Activated naive CD4-positive, alpha-beta T cell treated with anti-CD3 and anti-CD28 coated beads, Interleukin-2, amount 10 ng/mL, durations not matched to agents 5 hours and 36 hours (primary cell): ENCODE measurements around the gene TARM1. TPM values are rescaled to one million over a fixed set of nuclear protein-coding genes. Genes with fewer than 3 reads are reported as not detected.

Experiments used
- total RNA-seq, 2 experiments: library from RNA; stranded (reverse); gene quantifications; one replicate each; pipeline ENCODE4 v1.2.3, GENCODE V29; 2021

TARM1 gene
- not detected for total RNA-seq

DNA sequence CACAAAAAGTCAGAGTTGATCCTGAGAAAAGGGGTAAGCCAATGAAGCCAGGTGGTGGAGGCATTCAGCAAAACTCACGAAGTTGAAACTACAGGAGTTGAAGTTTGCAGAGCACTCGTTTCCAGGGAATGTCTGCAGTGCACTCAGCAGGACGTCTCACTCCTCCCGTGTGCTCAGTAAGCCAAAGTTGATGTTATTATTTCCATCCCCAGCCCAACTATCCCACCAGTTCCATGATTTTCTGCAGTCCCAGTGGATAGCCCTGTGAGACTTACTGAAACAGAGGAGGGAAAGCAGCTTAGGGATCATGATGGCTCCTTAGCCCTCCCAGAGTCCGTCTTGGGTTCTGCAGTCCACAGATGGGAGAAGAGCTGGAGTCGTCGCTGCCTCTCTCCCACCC lies at the start of gene TARM1:
Gene TARM1 (minus strand): TSS at position 334 of the 400 bp plus-strand sequence. CDS start 25 bp downstream, at position 309.

DNA sequence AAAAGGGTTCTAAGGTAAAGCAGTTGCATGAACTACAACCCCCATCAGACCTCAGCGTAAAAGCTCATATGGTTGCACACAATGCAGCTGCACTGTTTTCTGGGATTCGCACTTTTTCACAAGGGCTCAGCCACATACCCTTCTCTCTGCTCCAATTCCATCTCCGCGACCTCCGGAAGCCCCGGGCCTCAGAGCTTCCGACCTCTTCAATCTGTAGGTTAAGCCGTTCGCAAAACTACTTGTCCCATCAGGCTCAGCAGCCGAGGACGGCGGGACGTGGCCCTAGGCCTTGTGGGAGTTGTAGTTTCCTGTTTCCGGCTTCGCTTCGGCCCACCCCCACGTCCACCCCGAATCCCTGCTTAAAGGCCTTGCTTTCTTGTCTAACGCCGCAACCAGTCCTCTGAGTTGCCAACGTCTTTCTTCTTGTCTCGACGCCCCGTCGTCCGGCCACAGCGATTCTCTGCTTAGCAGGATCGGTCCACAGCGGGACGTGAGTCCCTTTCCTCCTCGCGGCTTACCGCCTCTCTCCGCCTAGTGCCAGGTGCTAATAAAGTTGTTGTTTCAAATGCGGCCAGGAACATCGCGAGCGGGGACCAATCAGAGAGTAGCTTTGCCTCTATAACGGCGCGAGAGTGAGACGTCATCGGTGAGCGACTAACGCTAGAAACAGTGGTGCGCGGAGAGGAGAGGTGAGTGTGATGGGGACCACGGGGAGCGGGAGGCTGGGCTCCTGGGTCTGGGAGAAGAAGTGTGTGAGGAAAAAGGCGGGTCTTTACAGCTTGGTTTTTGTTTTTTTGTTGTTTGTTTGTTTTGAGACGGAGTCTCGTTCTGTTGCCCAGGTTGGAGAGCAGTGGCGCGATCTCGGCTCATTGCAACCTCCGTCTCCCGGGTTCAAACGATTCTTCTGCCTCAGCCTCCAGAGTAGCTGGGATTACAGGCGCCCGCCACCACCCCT lies 34.2 kb upstream of the TARM1 start, which contains the start of the genes PRPF31 and TFPT:
Gene PRPF31 (plus strand): TSS at position 646 of the 955 bp plus-strand sequence. CDS start 2,525 bp downstream, outside the sequence.
Gene TFPT (minus strand): TSS at position 549 of the 955 bp plus-strand sequence. CDS start 388 bp downstream, at position 161.

DNA sequence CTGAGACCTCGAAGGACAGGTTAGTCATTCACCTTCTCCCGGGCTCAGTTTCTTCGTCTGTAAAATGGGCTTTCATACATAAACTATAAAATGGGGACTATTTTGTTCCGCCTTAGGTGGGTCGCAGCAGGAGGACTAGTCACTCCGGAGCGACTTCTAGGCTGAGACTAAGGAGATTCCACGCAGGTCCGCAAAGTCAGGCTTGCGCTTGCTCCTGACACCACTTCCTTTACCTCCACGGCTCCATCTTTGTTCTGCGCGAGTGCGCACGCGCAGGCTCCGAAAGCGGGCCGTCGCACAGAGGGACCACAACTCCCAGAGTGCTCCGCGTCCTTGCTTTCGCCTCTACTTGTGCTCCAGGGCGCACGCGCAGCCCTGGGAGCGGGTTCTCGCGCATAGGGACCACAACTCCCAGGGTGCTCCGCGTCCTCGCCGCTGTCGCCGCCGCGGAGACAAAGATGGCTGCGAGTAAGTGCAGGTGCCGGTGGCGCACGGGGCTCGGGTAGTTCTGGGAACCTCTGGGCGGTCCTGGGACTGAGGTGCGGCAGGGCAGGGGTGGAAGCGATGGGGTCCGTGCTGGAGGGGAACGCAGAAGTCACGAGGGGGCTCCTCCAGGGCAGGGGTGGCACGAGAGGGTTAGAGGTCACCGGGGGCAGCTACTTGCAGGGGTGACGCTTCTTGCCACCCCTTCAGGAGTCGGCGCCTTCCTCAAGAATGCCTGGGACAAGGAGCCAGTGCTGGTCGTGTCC lies 21.4 kb upstream of the TARM1 start, which contains the start of gene NDUFA3:
Gene NDUFA3 (plus strand): TSS at position 435 of the 749 bp plus-strand sequence. CDS start 24 bp downstream, at position 459.

DNA sequence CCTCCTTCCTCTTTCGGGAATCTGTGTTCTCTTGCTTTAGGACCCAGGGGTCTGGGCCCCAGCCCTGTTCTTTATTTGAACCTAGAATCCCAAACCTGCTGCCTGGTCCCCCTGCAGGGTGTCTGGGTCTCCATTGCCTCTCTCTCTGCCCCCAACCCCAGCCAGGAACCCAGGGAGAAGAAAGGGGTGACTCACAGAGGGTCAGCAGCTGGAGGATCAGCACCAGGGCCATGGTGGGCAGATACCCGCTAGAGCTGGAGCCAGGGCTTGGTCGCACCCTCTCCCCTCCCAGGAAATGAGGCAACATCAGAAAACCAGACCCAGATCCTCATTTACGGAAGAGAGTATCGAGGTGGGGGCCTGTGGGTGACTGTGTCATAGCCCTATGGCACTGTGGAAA lies 19.4 kb upstream of the TARM1 start, which contains the start of gene OSCAR:
Gene OSCAR (minus strand): TSS at position 243 of the 400 bp plus-strand sequence. CDS start 11 bp downstream, at position 232.

DNA sequence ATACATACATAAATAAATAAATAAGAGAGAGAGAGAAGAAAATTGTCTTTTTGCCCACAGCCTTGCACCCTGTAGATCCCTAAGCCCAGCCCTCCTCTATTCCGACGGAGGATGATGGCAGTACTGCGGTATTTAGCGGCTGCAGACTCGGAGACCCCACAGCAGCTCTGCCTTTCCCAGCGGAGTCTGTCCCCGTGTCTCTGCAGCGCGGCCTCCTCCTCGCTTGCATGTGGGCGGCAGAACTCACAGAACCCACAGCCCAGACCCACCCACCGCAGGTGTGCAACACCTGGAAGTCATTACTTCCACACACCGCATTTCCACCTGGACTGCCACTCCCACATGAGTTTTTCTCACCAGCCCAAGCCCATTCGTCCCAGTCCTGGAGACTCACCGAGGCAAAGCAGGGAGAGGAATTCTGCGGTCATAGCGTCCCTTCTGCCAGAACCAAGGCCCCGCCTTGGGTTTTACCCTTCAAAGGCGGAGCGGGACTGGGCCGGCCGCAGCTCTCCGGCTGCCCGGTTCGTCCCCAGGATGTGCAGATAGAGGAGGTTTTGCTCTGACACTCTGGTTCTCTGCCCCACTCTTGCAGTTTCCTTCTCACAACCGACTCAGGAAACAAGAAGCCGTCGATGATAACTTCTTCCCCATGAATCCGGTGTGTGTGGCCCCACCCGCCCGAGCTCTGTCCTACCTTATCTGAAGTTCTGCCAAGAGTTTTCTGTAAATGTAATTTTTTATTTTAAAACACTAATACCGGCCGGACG lies 17.6 kb downstream of the TARM1 start, which contains the start of gene VSTM1:
Gene VSTM1 (minus strand): TSS at position 548 of the 767 bp plus-strand sequence. CDS start 120 bp downstream, at position 428.

Other genes with a start within 250 kb of the TARM1 start
- gene MYADM, start 213.5 kb downstream of the TARM1 start, total RNA-seq: 10 to 100 TPM; 91.4 to 99.9 TPM
- under 1 TPM in 1 of 2 experiments, not detected in 1; 0.20 TPM for gene PRKCG, start 199.2 kb downstream of the TARM1 start, total RNA-seq
- not detected for gene CACNG7, start 172.1 kb downstream of the TARM1 start, total RNA-seq
- not detected for gene CACNG8, start 118.4 kb downstream of the TARM1 start, total RNA-seq
- gene CACNG6, start 89.7 kb downstream of the TARM1 start, total RNA-seq: not detected
- gene VSTM1, start 17.5 kb downstream of the TARM1 start, total RNA-seq: not detected
- gene OSCAR, start 19.4 kb upstream of the TARM1 start, total RNA-seq: under 1 TPM in 1 of 2 experiments, not detected in 1; 0.23 TPM
- gene NDUFA3, start 21.5 kb upstream of the TARM1 start, total RNA-seq: 100 to 1,000 TPM; 121 TPM
- gene TFPT, start 34.3 kb upstream of the TARM1 start, total RNA-seq: 10 to 100 TPM; 42.4 to 46.4 TPM
- 10 to 100 TPM; 63.1 to 68.3 TPM for gene PRPF31, start 34.4 kb upstream of the TARM1 start, total RNA-seq
- 10 to 100 TPM; 59.2 to 65.5 TPM for gene CNOT3, start 56.4 kb upstream of the TARM1 start, total RNA-seq
- 1 to 10 TPM; 8.6 to 8.8 TPM for gene LENG1, start 78.4 kb upstream of the TARM1 start, total RNA-seq
- gene TMC4, start 91.8 kb upstream of the TARM1 start, total RNA-seq: 1 to 10 TPM; 3.1 to 3.6 TPM
- 10 to 100 TPM; 46.0 to 46.9 TPM for gene MBOAT7, start 108.2 kb upstream of the TARM1 start, total RNA-seq
- 10 to 100 TPM in 1 of 2 experiments, 1 to 10 TPM in 1; 9.9 to 11.6 TPM for gene TSEN34, start 109.9 kb upstream of the TARM1 start, total RNA-seq
- 1,000 to 10,000 TPM; 1,383 to 1,428 TPM for gene RPS9, start 119.5 kb upstream of the TARM1 start, total RNA-seq
- gene LILRB3, start 141.6 kb upstream of the TARM1 start, total RNA-seq: 1 to 10 TPM; 4.8 to 4.9 TPM
- under 1 TPM; 0.19 to 0.33 TPM for gene LILRA6, start 161.4 kb upstream of the TARM1 start, total RNA-seq
- gene LILRB5, start 175.9 kb upstream of the TARM1 start, total RNA-seq: not detected
- not detected for gene LILRB2, start 199.7 kb upstream of the TARM1 start, total RNA-seq
- not detected for gene LILRA5, start 231.8 kb upstream of the TARM1 start, total RNA-seq